K562 (cell line): ENCODE measurements around the gene SH3BGR.

ENCODE experiments used
- ATF7 ChIP-seq: fragments of 450-650 bp; IDR thresholded peaks from 2 replicates; pipeline ENCODE4 v1.7.1; 2014; ENCODE audit warnings: mild to moderate bottlenecking, moderate library complexity
- POLR2AphosphoS5 ChIP-seq: IDR thresholded peaks from 2 replicates; pipeline ENCODE4 v1.6.1; 2011; ENCODE audit warnings: mild to moderate bottlenecking, low read depth, low read length, moderate library complexity; ENCODE audit not compliant: control insufficient read depth, insufficient read depth
- TRIM28 ChIP-seq: fragments of 450-650 bp; IDR thresholded peaks from 2 replicates; pipeline ENCODE4 v1.6.1; 2017
- TF ChIP-seq, protein P1 (sequence below), 3 experiments: IDR thresholded peaks in 2 of 3; conservative IDR thresholded peaks in 1 of 3; 2 replicates each; pipeline ENCODE4 v1.5.1; 2011 to 2012; ENCODE audit warnings: low read length in 3 of 3, mild to moderate bottlenecking in 3 of 3, control low read depth in 2 of 3, improper control_type of control experiment in 1 of 3, inconsistent platforms in 1 of 3, low read depth in 1 of 3, mixed read lengths in 1 of 3, moderate library complexity in 1 of 3; ENCODE audit not compliant: insufficient read depth in 2 of 3

- no peak for TF ChIP-seq POLR2AphosphoS5
- no peak for TF ChIP-seq ATF7
- no peak for TF ChIP-seq TRIM28
- TF ChIP-seq, protein P1, sequence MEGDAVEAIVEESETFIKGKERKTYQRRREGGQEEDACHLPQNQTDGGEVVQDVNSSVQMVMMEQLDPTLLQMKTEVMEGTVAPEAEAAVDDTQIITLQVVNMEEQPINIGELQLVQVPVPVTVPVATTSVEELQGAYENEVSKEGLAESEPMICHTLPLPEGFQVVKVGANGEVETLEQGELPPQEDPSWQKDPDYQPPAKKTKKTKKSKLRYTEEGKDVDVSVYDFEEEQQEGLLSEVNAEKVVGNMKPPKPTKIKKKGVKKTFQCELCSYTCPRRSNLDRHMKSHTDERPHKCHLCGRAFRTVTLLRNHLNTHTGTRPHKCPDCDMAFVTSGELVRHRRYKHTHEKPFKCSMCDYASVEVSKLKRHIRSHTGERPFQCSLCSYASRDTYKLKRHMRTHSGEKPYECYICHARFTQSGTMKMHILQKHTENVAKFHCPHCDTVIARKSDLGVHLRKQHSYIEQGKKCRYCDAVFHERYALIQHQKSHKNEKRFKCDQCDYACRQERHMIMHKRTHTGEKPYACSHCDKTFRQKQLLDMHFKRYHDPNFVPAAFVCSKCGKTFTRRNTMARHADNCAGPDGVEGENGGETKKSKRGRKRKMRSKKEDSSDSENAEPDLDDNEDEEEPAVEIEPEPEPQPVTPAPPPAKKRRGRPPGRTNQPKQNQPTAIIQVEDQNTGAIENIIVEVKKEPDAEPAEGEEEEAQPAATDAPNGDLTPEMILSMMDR (IDR thresholded peaks at IDR 0.05 in 2 of 3, conservative IDR thresholded peaks at IDR 0.05 in 1 of 3; ENCODE audit: insufficient read depth in 2 of 3, low read depth in 1 of 3, low read length in 3 of 3): no peak
These were observed 47.4 kb downstream of the SH3BGR start for GRCh38 chr21:39499156-39499555.
